ENCODE results near the gene FGF1.

Gene FGF1

DNA sequence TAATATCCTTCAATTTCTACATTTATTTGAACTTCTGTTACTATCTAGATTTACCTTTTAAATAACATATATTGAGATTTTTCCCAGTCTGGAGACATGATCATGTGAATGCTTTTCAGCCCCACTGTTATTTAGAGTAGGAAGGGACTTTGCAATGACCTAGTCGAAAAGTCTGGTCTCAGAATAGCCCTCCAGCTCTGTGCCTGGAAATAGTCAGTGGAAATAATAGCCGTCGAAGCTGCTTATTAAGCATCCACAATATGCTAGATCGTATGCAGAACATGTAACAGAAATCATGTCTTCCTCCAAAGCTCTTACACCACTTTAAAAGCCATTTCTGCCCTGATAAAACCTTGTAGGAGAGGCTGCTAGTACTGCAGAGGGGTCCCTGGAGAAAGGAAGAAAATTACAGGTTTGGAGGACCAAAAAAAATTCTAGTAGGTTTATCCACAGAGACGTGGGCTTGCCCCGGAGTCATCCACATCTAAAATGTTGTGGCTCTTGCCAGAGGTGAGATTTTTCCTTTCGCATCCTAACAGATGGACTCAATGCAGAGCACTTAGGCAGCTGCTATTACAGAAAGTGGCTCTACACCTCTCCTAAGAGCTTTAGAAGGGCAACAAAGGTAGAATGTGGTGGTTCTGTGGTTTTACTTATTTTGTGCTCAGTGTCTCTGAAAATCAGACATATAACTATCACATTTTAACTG lies 2.5 kb upstream of the FGF1 start:
- no peak overlapping the region for H3K4me3 ChIP-seq (ENCODE audit: low read length)
- DNase-seq (ENCODE audit: low read depth), result no peak
- TF ChIP-seq, protein P1, sequence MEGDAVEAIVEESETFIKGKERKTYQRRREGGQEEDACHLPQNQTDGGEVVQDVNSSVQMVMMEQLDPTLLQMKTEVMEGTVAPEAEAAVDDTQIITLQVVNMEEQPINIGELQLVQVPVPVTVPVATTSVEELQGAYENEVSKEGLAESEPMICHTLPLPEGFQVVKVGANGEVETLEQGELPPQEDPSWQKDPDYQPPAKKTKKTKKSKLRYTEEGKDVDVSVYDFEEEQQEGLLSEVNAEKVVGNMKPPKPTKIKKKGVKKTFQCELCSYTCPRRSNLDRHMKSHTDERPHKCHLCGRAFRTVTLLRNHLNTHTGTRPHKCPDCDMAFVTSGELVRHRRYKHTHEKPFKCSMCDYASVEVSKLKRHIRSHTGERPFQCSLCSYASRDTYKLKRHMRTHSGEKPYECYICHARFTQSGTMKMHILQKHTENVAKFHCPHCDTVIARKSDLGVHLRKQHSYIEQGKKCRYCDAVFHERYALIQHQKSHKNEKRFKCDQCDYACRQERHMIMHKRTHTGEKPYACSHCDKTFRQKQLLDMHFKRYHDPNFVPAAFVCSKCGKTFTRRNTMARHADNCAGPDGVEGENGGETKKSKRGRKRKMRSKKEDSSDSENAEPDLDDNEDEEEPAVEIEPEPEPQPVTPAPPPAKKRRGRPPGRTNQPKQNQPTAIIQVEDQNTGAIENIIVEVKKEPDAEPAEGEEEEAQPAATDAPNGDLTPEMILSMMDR (IDR thresholded peaks at IDR 0.05; ENCODE audit: insufficient read depth, low read depth, low read length, missing control alignments), result no peak

DNA sequence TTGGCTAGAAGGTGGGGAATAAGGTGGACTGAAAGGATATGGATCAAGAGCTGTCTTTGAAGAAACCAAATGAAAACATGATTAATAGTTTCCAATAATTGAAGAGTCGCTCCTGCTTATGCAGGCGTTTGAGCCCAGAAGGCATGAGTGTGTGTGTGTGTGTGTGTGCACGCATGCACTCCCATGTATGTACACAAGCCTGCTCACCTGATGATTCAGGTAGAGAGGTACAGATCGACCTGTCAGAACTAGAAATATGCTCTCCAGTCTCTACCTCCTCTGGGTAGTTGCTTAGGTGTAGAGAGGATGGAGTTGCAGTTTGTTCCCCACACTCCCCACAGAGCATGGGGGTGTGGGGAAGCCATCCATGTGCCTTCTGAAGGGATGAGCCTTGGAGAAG lies 1.1 kb upstream of the FGF1 start:
- TF ChIP-seq, protein P1 (IDR thresholded peaks at IDR 0.05; ENCODE audit: insufficient read depth, low read depth, low read length, missing control alignments), result no peak
- no peak overlapping the region for H3K4me3 ChIP-seq (ENCODE audit: low read length)
- DNase-seq (ENCODE audit: low read depth), result peak; percentile 85

DNA sequence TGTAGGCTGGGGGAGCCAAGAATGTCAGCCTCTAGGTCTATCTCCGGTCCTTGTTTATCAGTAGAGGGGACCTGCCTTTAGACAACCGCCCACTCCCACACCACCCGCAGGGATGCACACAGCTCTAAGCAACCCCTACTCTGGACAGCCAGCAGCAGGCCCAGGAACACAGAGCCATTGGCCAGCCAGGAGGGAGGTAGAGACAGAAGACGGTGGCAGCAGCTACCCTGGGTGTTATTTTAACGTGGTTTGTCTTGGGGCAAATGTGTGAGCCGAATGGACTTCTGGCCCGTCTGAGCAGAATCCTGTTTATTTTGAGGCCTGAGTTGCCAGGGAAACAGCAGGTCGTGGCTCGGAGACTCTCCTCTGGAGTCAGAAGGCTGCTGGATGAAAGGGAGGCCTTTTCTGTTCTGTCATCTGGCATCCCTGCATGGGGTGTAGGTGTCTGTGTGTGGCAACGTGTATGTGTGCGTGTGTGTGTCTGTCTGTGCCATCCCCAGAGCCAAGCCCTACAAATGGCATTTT lies 382 bp upstream of the FGF1 start:
- DNase-seq (ENCODE audit: low read depth), result peak; percentile 66
- TF ChIP-seq, protein P1 (IDR thresholded peaks at IDR 0.05; ENCODE audit: insufficient read depth, low read depth, low read length, missing control alignments), result no peak
- H3K4me3 ChIP-seq (ENCODE audit: low read length), result no peak overlapping the region

DNA sequence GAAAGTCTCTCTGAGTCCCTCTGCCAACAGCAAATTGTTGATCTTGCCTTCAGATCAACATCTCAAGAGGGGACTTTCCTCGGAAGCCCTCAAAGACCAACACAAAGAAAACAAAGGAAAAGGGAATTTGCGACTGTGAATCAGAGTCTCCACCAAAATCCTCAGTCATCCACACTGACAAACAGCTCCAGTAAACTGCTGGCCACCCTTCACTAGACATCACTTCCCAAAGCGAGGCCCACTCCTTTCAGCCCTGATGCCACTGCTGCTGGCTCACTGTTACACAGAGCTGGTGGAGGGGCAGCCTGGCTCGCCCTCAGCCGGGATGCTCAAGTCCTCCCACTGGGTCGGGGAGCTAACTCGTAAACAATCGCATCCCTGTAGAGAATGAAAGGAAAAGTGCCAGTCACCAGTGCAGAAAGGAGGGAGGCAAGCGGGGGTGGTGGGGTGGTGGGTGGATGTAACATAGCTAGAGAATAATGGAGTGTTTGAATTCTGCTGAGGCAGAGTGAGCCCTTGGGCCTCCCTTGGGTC lies 1.3 kb downstream of the FGF1 start:
- TF ChIP-seq, protein P1 (IDR thresholded peaks at IDR 0.05; ENCODE audit: insufficient read depth, low read depth, low read length, missing control alignments), result no peak
- no peak for DNase-seq (ENCODE audit: low read depth)
- no peak overlapping the region for H3K4me3 ChIP-seq (ENCODE audit: low read length)

DNA sequence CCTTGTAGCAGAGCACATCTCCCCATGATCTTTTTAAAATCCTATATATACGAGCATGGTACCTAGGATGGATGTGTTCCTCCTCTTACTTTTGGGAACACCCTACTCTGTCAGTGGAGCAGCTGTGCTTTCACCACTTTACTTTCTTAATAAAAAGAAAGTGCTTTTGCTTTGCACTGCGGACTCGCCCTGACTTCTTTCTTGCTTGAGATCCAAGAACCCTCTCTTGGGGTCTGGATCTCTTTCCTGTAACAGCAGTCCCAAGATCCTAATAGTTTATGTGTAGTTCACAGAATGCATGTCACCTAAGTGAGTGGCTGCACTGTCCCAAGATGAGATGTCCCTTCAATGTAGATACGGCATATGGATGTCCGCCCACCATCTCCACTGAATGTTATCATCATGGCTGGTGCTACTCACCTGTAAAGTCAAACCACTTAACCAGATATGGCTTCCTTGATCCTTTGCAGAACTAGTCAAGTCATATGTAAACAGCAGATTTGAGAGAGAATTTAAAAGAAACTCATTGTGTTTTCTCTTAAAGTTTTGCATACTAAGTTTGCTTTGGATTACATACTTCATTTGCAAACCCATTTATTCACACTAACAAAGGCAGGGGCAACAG lies 1.9 kb downstream of the FGF1 start:
- no peak for DNase-seq (ENCODE audit: low read depth)
- TF ChIP-seq, protein P1 (IDR thresholded peaks at IDR 0.05; ENCODE audit: insufficient read depth, low read depth, low read length, missing control alignments), result no peak
- no peak overlapping the region for H3K4me3 ChIP-seq (ENCODE audit: low read length)

DNA sequence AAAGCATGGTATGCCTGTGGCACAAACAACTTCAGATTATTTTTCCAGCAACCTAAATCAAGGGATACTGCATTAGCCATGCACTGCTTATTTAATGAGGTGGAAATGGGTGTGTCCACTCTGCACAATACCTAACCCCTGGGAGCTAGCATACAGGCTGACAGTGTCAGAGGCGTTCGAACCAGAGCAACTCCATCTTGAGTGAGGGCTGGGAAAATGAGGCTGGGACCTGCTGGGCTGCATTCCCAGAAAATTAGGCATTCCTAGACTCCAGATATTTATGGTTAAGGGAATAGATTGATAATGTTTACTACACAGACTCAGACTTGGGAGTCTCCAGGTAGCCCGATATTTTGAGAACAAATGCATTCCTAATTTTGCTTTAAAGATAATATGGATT lies 2.8 kb downstream of the FGF1 start:
- no peak for DNase-seq (ENCODE audit: low read depth)
- TF ChIP-seq, protein P1 (IDR thresholded peaks at IDR 0.05; ENCODE audit: insufficient read depth, low read depth, low read length, missing control alignments), result no peak
- H3K4me3 ChIP-seq (ENCODE audit: low read length), result no peak overlapping the region

Measured in epithelial cell of esophagus (primary cell).